ENCODE data around the gene CANT1. TPM values are rescaled to one million over a fixed set of nuclear protein-coding genes. Genes with fewer than 3 reads are reported as not detected.

CANT1 gene
- total RNA-seq, 8 experiments from 2014 or later, result 20.7 to 42.6 (median 28.8) TPM

DNA sequence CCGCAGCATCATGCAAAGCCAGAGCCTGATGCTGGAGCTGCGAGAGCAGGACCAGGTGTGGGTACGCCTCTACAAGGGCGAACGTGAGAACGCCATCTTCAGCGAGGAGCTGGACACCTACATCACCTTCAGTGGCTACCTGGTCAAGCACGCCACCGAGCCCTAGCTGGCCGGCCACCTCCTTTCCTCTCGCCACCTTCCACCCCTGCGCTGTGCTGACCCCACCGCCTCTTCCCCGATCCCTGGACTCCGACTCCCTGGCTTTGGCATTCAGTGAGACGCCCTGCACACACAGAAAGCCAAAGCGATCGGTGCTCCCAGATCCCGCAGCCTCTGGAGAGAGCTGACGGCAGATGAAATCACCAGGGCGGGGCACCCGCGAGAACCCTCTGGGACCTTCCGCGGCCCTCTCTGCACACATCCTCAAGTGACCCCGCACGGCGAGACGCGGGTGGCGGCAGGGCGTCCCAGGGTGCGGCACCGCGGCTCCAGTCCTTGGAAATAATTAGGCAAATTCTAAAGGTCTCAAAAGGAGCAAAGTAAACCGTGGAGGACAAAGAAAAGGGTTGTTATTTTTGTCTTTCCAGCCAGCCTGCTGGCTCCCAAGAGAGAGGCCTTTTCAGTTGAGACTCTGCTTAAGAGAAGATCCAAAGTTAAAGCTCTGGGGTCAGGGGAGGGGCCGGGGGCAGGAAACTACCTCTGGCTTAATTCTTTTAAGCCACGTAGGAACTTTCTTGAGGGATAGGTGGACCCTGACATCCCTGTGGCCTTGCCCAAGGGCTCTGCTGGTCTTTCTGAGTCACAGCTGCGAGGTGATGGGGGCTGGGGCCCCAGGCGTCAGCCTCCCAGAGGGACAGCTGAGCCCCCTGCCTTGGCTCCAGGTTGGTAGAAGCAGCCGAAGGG lies 38.6 kb upstream of the CANT1 start:
- H3K4me3 ChIP-seq, result no peak overlapping the region
- in situ Hi-C loops (cut with MboI; ENCODE audit: low pct_unique_long_range_greater_than_20kb in 2 of 9, low sequenced_read_pairs in 9 of 9, unreplicated experiment in 9 of 9), result no loop called here
- peaks cover 12 to 16% of the 10 kb centered on the region in 2 donors for H3K4me1 ChIP-seq (replicated peaks in 1 of 2)
- no peak overlapping the region for H3K27ac ChIP-seq
- peak in 6 of 8 experiments; percentile 6 to 61 (median 42) for ATAC-seq (replicated peaks in 6 of 8)
- WGBS, 10 experiments, result 80 to 94% (median 84%) methylated on average over 5 to 16 of the region's 41 CpGs; no CpG with 5 or more reads in 7 of the 10 experiments

DNA sequence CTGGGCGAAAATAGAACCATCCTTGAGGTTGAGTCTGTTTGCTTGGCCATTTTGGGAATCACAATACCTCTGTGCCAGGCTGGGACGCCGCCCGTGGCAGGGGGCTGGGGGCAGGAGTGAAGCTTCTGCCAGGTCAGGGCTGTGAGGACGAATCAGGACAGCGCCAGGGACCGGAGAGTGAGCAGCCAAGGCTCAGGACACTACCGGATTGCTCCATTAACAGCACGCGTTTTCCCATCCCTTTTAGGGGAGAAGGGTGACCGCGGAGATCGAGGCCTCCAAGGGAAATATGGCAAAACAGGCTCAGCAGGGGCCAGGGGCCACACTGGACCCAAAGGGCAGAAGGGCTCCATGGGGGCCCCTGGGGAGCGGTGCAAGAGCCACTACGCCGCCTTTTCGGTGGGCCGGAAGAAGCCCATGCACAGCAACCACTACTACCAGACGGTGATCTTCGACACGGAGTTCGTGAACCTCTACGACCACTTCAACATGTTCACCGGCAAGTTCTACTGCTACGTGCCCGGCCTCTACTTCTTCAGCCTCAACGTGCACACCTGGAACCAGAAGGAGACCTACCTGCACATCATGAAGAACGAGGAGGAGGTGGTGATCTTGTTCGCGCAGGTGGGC lies 37.8 kb upstream of the CANT1 start:
- H3K4me1 ChIP-seq (replicated peaks in 1 of 2), result peaks cover 12 to 16% of the 10 kb centered on the region in 2 donors
- in situ Hi-C loops (cut with MboI; ENCODE audit: low pct_unique_long_range_greater_than_20kb in 2 of 9, low sequenced_read_pairs in 9 of 9, unreplicated experiment in 9 of 9), result no loop called here
- H3K4me3 ChIP-seq, result no peak overlapping the region
- H3K27ac ChIP-seq, result no peak overlapping the region
- no peak for ATAC-seq (replicated peaks in 6 of 8)
- 14 to 100% (median 90%) methylated on average over 1 to 11 of the region's 30 CpGs; no CpG with 5 or more reads in 4 of the 10 experiments for WGBS, 10 experiments

DNA sequence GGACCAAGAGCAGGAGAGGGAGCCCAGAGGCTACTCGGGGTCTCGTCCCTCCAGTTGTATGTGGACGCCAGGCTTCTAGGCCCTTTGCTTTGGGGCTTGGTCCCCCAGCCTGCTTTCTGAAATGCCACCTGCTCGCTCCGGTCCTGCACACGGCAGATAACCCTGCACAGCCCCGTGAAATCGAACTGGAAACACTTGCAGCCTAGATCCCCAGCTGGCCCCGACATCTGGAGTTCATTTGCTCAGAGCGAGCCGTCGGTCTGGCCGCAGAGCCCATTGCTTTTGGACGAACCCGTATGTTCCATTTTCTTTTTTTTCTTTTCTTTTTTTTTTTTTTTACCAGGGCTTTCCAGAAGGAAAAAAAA lies 37.3 kb upstream of the CANT1 start:
- Histone ChIP-seq H3K4me3 (no peak overlapping the region), H3K4me1 (replicated peaks in 1 of 2) (peaks cover 12 to 16% of the 10 kb centered on the region in 2 donors), H3K27ac (peak overlapping the region; percentile 8 to 62)
- WGBS, 10 experiments, result 10 to 100% (median 88%) methylated on average over 1 to 11 of the region's 15 CpGs
- ATAC-seq (replicated peaks in 6 of 8), result peak in 1 of 8 experiments; percentile 19
- in situ Hi-C loops (cut with MboI; ENCODE audit: low pct_unique_long_range_greater_than_20kb in 2 of 9, low sequenced_read_pairs in 9 of 9, unreplicated experiment in 9 of 9), result no loop called here

DNA sequence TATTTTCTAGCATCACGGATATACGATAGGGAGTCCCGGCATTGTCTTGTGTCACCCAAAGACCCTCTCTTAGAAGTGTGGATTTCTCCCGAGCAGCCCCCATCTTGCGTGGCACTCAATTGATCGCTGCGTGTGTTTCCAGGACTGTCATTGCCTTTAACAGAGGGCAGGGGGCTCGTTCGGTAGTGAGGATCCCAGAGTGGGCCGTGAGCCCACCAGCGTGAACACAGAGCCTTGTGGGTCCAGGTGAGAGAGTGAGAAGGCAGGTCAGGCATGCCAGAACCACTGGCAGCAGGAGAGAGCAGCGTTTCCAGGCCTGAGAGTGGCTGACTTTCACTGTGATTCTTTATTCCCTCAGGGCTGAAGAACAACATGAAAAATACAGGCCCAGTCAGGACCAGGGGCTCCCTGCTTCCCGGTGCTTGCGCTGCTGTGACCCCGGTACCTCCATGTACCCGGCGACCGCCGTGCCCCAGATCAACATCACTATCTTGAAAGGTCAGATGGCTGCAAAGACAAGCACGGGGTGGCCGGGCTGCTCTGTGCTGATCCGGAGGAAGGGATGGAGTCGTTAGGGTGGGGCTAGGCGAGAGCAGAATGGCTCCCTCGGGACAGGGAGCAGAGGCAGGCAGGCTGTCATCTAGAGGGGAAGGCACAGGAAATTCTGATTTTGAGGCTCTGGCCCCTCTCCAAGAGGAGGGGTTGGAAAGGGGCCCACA lies 36.8 kb upstream of the CANT1 start:
- in situ Hi-C loops (cut with MboI; ENCODE audit: low pct_unique_long_range_greater_than_20kb in 2 of 9, low sequenced_read_pairs in 9 of 9, unreplicated experiment in 9 of 9), result no loop called here
- ATAC-seq (replicated peaks in 6 of 8), result peak in 7 of 8 experiments; percentile 17 to 73 (median 57)
- Histone ChIP-seq H3K27ac (peak overlapping the region; percentile 8 to 62), H3K4me3 (no peak overlapping the region), H3K4me1 (replicated peaks in 1 of 2) (peaks cover 12 to 16% of the 10 kb centered on the region in 2 donors)
- 0 to 100% (median 56%) methylated on average over 1 to 13 of the region's 25 CpGs; no CpG with 5 or more reads in 1 of the 10 experiments for WGBS, 10 experiments

DNA sequence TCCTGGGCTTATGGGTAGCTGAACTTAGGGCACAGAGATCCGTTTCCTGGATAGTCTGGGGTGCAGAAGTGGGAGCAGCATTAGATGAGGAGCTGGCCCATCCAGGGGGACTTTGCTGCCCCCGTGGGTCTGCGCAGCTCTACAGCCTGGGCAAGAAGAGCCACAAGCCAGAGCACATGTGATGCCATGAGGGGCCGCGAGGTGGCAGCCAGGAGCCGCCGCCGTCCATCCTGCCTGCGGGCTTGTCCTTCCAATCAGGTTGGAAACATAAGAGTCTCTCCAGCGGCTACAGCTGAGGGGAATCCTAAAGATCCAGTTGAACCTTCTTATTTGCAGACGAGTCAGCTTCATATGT lies 36.3 kb upstream of the CANT1 start:
- peaks cover 12 to 16% of the 10 kb centered on the region in 2 donors for H3K4me1 ChIP-seq (replicated peaks in 1 of 2)
- no peak overlapping the region for H3K27ac ChIP-seq
- whole genome bisulfite sequencing, 10 experiments, result 0 to 7% (median 0%) methylated on average over 3 to 7 of the region's 11 CpGs; no CpG with 5 or more reads in 6 of the 10 experiments
- no peak overlapping the region for H3K4me3 ChIP-seq
- ATAC-seq (replicated peaks in 6 of 8), result peak; percentile 66 to 87 (median 83)
- in situ Hi-C loops (cut with MboI; ENCODE audit: low pct_unique_long_range_greater_than_20kb in 2 of 9, low sequenced_read_pairs in 9 of 9, unreplicated experiment in 9 of 9), result no loop called here

DNA sequence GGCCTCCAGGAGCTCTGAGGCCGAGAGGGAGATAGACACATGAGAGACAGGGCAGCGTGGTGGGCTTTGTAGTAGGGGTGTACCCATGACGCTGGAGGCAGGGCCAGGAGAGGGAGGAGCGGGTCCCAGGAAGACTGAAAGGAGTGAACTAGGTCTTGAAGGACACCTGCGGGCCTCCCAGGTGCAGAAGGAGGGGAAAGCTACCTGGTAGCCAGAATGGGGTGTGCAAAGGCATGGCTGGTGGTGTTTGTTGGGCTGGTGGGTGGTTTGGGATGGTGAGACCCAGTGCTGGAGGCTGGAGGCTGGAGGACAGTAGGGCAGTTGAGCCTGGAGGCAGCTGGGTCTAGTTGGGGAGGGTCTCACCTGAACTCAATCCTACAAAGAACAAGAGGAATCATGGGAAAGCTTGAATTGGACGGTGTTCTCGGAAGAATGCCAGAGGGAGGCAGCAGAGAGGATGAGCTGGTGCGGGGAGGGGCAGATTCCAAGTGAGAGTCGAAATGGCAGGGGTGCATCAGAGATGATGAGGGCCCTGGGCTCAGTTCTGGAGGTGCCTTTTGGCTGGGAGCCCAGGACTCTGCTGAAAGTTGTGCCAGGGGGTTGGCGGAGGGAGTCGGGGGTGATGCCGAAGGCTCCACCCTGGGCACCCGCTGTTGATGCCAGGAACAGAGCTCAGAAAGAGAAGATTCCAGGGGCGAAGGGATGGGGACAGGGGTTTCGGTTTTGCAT lies 35.6 kb upstream of the CANT1 start:
- H3K27ac ChIP-seq, result no peak overlapping the region
- in situ Hi-C loops (cut with MboI; ENCODE audit: low pct_unique_long_range_greater_than_20kb in 2 of 9, low sequenced_read_pairs in 9 of 9, unreplicated experiment in 9 of 9), result no loop called here
- no peak for ATAC-seq (replicated peaks in 6 of 8)
- no peak overlapping the region for H3K4me3 ChIP-seq
- H3K4me1 ChIP-seq (replicated peaks in 1 of 2), result peaks cover 12 to 16% of the 10 kb centered on the region in 2 donors
- 15 to 76% (median 65%) methylated on average over 1 to 9 of the region's 15 CpGs; no CpG with 5 or more reads in 3 of the 10 experiments for WGBS, 10 experiments

DNA sequence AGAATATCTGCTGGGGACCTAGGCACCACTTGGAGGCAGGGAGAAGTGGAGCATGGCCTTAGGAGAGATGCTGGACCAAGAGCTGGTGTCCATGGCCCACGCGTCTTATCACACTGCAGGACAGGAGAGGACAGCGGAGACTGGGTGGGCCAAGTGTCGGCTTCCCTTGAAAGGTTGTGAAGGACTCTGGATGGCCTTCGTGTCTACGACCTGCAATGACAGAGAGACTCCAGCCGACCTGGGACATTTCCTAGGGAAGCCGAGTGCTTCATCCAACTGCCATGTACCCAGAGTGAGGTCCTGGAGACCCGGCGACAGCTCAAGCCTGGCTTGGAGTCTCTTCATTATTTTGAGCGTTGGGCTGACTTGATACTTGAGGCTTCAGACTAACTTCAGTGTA lies 34.9 kb upstream of the CANT1 start:
- no peak overlapping the region for H3K4me3 ChIP-seq
- in situ Hi-C loops (cut with MboI; ENCODE audit: low pct_unique_long_range_greater_than_20kb in 2 of 9, low sequenced_read_pairs in 9 of 9, unreplicated experiment in 9 of 9), result no loop called here

DNA sequence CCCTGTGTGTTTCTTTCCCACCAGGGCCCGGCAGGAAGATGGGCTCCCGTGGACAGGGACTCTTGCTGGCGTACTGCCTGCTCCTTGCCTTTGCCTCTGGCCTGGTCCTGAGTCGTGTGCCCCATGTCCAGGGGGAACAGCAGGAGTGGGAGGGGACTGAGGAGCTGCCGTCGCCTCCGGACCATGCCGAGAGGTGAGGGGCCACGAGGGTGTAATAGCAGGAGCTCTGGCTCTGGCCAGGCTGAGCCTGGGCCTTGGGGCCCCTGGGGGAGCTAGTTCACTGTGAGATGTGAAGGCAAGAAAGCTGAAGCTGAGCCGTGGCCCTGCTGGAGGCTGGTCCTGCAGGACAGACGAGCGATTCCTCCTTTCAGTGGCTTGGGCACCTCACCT lies 34.4 kb upstream of the CANT1 start:
- H3K4me1 ChIP-seq (replicated peaks in 1 of 2), result peaks cover 12 to 16% of the 10 kb centered on the region in 2 donors
- 43 to 82% (median 60%) methylated on average over 1 to 5 of the region's 12 CpGs; no CpG with 5 or more reads in 5 of the 10 experiments for WGBS, 10 experiments
- ATAC-seq (replicated peaks in 6 of 8), result no peak
- in situ Hi-C loops (cut with MboI; ENCODE audit: low pct_unique_long_range_greater_than_20kb in 2 of 9, low sequenced_read_pairs in 9 of 9, unreplicated experiment in 9 of 9), result no loop called here
- no peak overlapping the region for H3K4me3 ChIP-seq
- no peak overlapping the region for H3K27ac ChIP-seq

More for the DNA sequence above, 34.9 kb upstream of the CANT1 start:
- ATAC-seq (replicated peaks in 6 of 8), result no peak
- peaks cover 12 to 16% of the 10 kb centered on the region in 2 donors for H3K4me1 ChIP-seq (replicated peaks in 1 of 2)
- 68 to 96% (median 73%) methylated on average over 3 to 5 of the region's 11 CpGs; no CpG with 5 or more reads in 7 of the 10 experiments for WGBS, 10 experiments
- no peak overlapping the region for H3K27ac ChIP-seq

DNA sequence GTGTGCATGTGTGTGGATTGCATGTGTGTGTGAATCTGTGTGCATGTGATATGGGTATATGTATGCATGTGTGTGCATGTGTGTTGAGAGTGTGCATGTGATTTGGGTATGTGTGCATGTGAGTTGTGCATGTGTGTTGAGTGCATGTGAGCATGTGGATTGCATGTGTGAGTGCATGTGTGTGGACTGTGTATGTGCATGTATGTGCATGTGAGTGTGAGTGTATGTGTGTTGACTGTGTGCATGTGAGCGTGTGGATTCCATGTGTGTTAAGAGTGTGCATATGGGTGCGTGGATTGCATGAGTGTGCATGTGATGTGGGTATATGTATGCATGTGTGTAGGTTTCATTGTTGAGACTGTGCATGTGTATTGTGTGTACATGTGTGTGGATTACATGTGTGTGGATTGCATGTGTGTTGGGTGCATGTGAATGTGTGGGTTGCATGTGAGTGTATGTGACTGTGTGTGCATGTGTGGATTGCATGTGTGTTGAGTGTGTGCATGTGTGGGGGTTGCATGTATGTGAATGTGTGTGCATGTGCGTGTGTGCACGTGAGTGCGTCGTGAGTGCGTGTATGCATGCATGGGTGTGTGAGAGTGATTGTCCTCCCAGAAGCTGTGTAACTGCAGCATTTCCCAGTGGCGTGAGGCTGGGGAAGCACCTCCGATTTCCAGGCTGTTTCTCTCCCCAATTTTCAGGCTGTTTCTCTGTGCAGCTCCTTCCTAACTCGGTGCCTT lies 33.8 kb upstream of the CANT1 start:
- Histone ChIP-seq H3K4me1 (replicated peaks in 1 of 2) (peaks cover 12 to 15% of the 10 kb centered on the region in 2 donors), H3K4me3 (no peak overlapping the region), H3K27ac (no peak overlapping the region)
- in situ Hi-C loops (cut with MboI; ENCODE audit: low pct_unique_long_range_greater_than_20kb in 2 of 9, low sequenced_read_pairs in 9 of 9, unreplicated experiment in 9 of 9), result no loop called here
- ATAC-seq (replicated peaks in 6 of 8), result no peak
- 71 to 100% (median 81%) methylated on average over 1 to 9 of the region's 10 CpGs; no CpG with 5 or more reads in 2 of the 10 experiments for WGBS, 10 experiments

DNA sequence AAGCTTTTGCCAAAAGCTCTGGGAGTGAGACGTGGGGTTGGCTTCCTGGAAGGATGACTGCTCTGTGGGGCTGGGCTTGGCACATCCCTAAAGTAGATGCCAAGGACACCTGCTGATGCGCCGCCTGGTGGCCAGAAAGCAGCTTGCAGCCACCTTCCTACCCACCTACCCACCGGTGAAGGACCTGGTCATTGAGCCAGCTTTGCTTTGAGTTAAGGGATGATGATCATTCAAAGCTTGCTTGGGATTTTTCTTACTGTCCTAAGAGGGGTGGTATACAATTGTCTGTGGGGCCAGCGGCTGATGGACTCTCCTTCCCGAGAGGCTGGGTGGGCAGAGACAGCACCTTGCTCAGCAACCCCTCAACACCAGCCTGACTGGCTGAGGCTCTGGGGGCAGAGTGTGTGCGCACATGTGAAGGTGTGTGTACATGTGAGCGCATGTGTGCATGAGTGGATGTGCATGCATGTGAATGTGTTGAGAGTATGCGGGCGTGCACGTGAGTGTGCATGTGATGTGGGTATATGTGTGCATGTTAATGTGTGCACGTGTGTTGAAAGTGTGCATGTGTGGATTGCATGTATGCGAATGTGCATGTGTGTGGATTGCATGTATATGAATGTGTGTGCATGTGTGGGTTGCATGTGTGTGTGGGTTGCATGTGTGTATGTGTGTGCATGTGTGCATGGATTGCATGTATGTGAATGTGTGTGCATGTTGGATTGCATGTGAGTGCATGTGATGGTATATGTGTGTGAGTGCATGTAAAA lies 33.0 kb upstream of the CANT1 start:
- 46 to 100% (median 77%) methylated on average over 2 to 5 of the region's 13 CpGs; no CpG with 5 or more reads in 3 of the 10 experiments for WGBS, 10 experiments
- in situ Hi-C loops (cut with MboI; ENCODE audit: low pct_unique_long_range_greater_than_20kb in 2 of 9, low sequenced_read_pairs in 9 of 9, unreplicated experiment in 9 of 9), result no loop called here
- no peak overlapping the region for H3K4me3 ChIP-seq
- no peak overlapping the region for H3K27ac ChIP-seq
- peaks cover 11 to 12% of the 10 kb centered on the region in 2 donors for H3K4me1 ChIP-seq (replicated peaks in 1 of 2)
- ATAC-seq (replicated peaks in 6 of 8), result peak in 5 of 8 experiments; percentile 7 to 75 (median 36)

DNA sequence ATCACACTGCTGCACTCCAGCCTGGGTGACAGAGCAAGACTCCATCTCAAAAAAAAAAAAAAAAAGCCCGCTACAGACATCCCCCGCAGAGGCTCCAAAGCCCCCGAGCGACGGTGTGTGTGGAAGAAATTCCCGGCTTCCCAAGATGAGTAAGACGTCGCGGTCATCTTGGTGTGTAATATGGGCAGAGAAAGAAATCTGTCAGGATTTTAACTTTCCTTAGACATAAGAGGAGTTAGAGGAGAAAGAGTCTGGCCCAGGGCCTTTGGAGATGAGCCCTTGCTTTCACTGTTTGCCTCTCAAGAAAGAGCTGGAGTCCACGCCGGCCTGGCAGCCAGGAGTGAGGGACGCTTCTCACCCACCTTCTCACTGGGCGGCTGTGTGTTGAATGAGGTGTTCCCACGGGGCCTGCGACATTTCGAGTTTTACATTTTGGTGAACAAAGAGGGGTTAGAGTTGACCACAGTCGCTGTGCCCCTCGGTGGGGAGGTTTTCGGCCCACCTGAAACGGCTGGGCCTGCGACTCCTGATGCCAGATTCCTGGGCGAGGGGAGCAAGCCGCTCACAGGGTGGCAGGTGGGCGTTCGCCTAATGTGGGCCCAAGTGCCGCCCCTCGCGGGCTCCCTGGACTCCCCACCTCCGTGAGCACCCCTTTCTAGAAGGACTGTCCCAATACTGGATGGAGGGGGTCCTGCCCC lies 32.3 kb upstream of the CANT1 start:
- Histone ChIP-seq H3K27ac (no peak overlapping the region), H3K4me1 (replicated peaks in 1 of 2) (peaks cover 9 to 10% of the 10 kb centered on the region in 2 donors), H3K4me3 (no peak overlapping the region)
- in situ Hi-C loops (cut with MboI; ENCODE audit: low pct_unique_long_range_greater_than_20kb in 2 of 9, low sequenced_read_pairs in 9 of 9, unreplicated experiment in 9 of 9), result no loop called here
- no peak for ATAC-seq (replicated peaks in 6 of 8)
- 45 to 100% (median 83%) methylated on average over 1 to 17 of the region's 29 CpGs; no CpG with 5 or more reads in 2 of the 10 experiments for WGBS, 10 experiments

Data from motor neuron (in vitro differentiated cells).